ENCODE data around the gene CHST3.

DNA sequence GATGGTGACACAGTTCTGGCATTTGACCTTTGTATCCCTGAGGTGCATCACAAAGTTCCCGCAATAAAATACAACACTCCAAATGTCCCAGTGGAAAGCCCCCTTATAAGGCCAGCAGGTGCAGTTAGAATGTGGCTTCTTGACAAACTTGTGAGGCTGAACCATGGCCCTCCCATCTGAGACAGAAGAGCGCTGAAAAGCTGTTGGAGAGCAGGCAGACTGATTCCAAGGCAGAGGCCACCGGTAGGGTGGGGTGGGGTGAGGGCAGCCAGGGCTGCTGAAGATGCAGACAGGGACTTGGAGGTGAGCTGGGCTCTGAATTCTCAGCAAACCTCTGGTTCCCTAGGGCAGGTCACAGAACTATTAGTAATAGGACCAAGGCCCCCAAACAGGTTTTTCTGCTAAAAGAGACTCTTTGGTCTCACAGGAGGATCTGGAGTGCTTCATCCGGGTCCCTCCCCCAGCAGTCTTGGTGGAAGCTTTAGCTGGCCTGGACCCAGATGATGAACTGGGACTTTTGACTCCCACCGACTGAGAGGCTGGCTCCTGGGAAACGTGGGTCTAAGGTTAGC lies 15.6 kb upstream of the CHST3 start:
- TF ChIP-seq CTCF (IDR thresholded peaks at IDR 0.05; ENCODE audit: low read depth, low read length) (no peak), MAX (IDR thresholded peaks at IDR 0.05; ENCODE audit: low read depth, low read length) (no peak)

Measured in NB4 (cell line).